CD14-positive monocyte (primary cell): Measurements from ENCODE around the gene PHRF1. TPM values are rescaled to one million over a fixed set of nuclear protein-coding genes. Genes with fewer than 3 reads are reported as not detected.

Experiments
- DNase-seq, 3 donors: peaks; one replicate each; pipeline ENCODE4 v3.0.0-alpha.2; 2011 to 2022
- H2AFZ ChIP-seq: 2 replicates; pipeline ENCODE4 v1.6.0; 2012; ENCODE audit warnings: mild to moderate bottlenecking, low read depth, low read length, inconsistent platforms; ENCODE audit not compliant: insufficient read depth, poor library complexity, severe bottlenecking
- H3K27ac ChIP-seq, 2 donors: 1 replicate in 1 of 2; 2 replicates in 1 of 2; pipeline ENCODE4 v1.5.1; 2012 to 2013; ENCODE audit warnings: low read length in 2 of 2, control low read depth in 1 of 2, inconsistent platforms in 1 of 2, low read depth in 1 of 2, mild to moderate bottlenecking in 1 of 2
- H3K27me3 ChIP-seq, 2 donors: one replicate each; pipeline versions ENCODE4 v1.6.0 to v1.6.1; 2011 to 2013; ENCODE audit warnings: low read length in 2 of 2; ENCODE audit not compliant: control insufficient read depth in 2 of 2, insufficient read depth in 2 of 2
- H3K36me3 ChIP-seq, 2 donors: replicated peaks in 1 of 2; 1 replicate in 1 of 2; 2 replicates in 1 of 2; pipeline versions ENCODE4 v1.5.1 to v1.6.1; 2012 to 2013; ENCODE audit warnings: low read length in 2 of 2, control low read depth in 1 of 2, inconsistent platforms in 1 of 2, mild to moderate bottlenecking in 1 of 2; ENCODE audit not compliant: insufficient read depth in 2 of 2, control insufficient read depth in 1 of 2
- H3K4me1 ChIP-seq, 2 donors: 1 replicate in 1 of 2; 2 replicates in 1 of 2; pipeline versions ENCODE4 v1.5.1 to v1.6.1; 2012 to 2013; ENCODE audit warnings: low read length in 2 of 2, control low read depth in 1 of 2, inconsistent platforms in 1 of 2, mild to moderate bottlenecking in 1 of 2, moderate library complexity in 1 of 2; ENCODE audit not compliant: insufficient read depth in 2 of 2, control insufficient read depth in 1 of 2
- H3K4me2 ChIP-seq: replicated peaks from 2 replicates; pipeline ENCODE3; 2012; ENCODE audit warnings: low read length, moderate library complexity, mild to moderate bottlenecking; ENCODE audit not compliant: poor library complexity, severe bottlenecking; ENCODE audit errors: extremely low read depth
- H3K4me3 ChIP-seq, 3 experiments: fragments of 200-600 bp in 1 of 3; sonication (generic) in 1 of 3; replicated peaks in 1 of 3; 1 replicate in 2 of 3; 2 replicates in 1 of 3; pipeline ENCODE4 v1.5.1; 2011 to 2013; ENCODE audit warnings: low read length in 3 of 3, mild to moderate bottlenecking in 3 of 3, control low read depth in 2 of 3, low read depth in 2 of 3, inconsistent platforms in 1 of 3, moderate library complexity in 1 of 3
- H3K79me2 ChIP-seq: 2 replicates; pipeline ENCODE4 v1.6.0; 2012; ENCODE audit warnings: mild to moderate bottlenecking, control low read depth, inconsistent platforms, low read length, moderate library complexity; ENCODE audit not compliant: insufficient read depth
- H3K9ac ChIP-seq: 2 replicates; pipeline ENCODE4 v1.6.0; 2017; ENCODE audit warnings: low read length, mild to moderate bottlenecking; ENCODE audit not compliant: insufficient read depth, poor library complexity, severe bottlenecking
- H3K9me3 ChIP-seq, 2 donors: replicated peaks in 1 of 2; 1 replicate in 1 of 2; 2 replicates in 1 of 2; pipeline versions ENCODE4 v1.5.1 to v1.6.1; 2012 to 2013; ENCODE audit warnings: low read length in 2 of 2, control low read depth in 1 of 2; ENCODE audit not compliant: control insufficient read depth in 1 of 2, insufficient read depth in 1 of 2
- H4K20me1 ChIP-seq: 2 replicates; pipeline ENCODE4 v1.6.0; 2012; ENCODE audit warnings: mild to moderate bottlenecking, low read length, control low read depth, moderate library complexity; ENCODE audit not compliant: insufficient read depth
- H3K27ac Mint-ChIP-seq, 7 donors: one replicate each; pipeline ENCODE4 v1.8.0; 2020; ENCODE audit warnings: mild to moderate bottlenecking in 7 of 7, mixed read lengths in 7 of 7, moderate library complexity in 6 of 7, inconsistent platforms in 2 of 7
- H3K27me3 Mint-ChIP-seq, 3 donors: one replicate each; pipeline ENCODE4 v1.8.0; 2021 to 2022; ENCODE audit warnings: low read depth in 3 of 3, mild to moderate bottlenecking in 3 of 3, mixed read lengths in 3 of 3, moderate library complexity in 3 of 3, inconsistent platforms in 1 of 3
- H3K36me3 Mint-ChIP-seq, 2 donors: one replicate each; pipeline ENCODE4 v1.8.0; 2020; ENCODE audit warnings: mixed read lengths in 2 of 2, inconsistent platforms in 1 of 2, mild to moderate bottlenecking in 1 of 2
- H3K4me1 Mint-ChIP-seq: one replicate; pipeline ENCODE4 v1.8.0; 2020; ENCODE audit warnings: mild to moderate bottlenecking, mixed read lengths
- H3K4me3 Mint-ChIP-seq, 2 donors: one replicate each; pipeline ENCODE4 v1.8.0; 2020; ENCODE audit warnings: mild to moderate bottlenecking in 2 of 2, mixed read lengths in 2 of 2, moderate library complexity in 1 of 2
- H3K9me3 Mint-ChIP-seq, 7 donors: one replicate each; pipeline ENCODE4 v1.8.0; 2020 to 2022; ENCODE audit warnings: mixed read lengths in 7 of 7, mild to moderate bottlenecking in 6 of 7, moderate library complexity in 6 of 7, inconsistent platforms in 2 of 7
- CTCF ChIP-seq: fragments of 200-600 bp; IDR thresholded peaks from one replicate; pipeline ENCODE4 v1.8.0; 2022; ENCODE audit warnings: antibody characterized with exemption, mild to moderate bottlenecking
- WGBS: methylation state at CpG from one replicate; pipeline ENCODE4 v1.1.5; 2013; ENCODE audit warnings: missing lambda C conversion rate; ENCODE audit not compliant: insufficient coverage; 5-methylcytosine and 5-hydroxymethylcytosine counted together
- intact Hi-C, 2 donors: fragments of 100-400 bp; cut with micrococcal nuclease; formaldehyde crosslinking; loops; one replicate each; pipeline versions ENCODE4 v1.15.0 to v1.15.1; 2023
- polyA plus RNA-seq, 3 donors: library from polyadenylated mRNA; depleted of rRNA in 1 of 3; unstranded in 2 of 3; stranded (reverse) in 1 of 3; fragments of 300-500 nt in 2 of 3; fragments of >200 nt in 1 of 3; fragmentation: Illumina TruSeq in 2 of 3; gene quantifications; 1 replicate in 2 of 3; 2 replicates in 1 of 3; pipeline ENCODE4 v1.2.3, GENCODE V29; 2012 to 2021

Gene PHRF1
- polyA plus RNA-seq, 3 donors = 1.3 to 11.1 (median 3.3) TPM

- peak overlapping the region in 1 of 7 donors; percentile 13 for H3K27ac Mint-ChIP-seq
- H3K36me3 Mint-ChIP-seq = peaks cover 0 to 2% of the 10 kb centered on the region in 2 donors
- no peaks in the 10 kb centered on the region for H3K36me3 ChIP-seq
- H3K27me3 Mint-ChIP-seq = peaks cover 8 to 43% (median 22%) of the 10 kb centered on the region in 3 donors
- H2AFZ ChIP-seq = no peak overlapping the region
- H3K4me3 ChIP-seq = no peak overlapping the region
- H3K9ac ChIP-seq = no peak overlapping the region
- DNase-seq = no peak
- WGBS = 95% methylated on average over 12 of the region's 12 CpGs
- intact Hi-C loops = no loop called here
- H4K20me1 ChIP-seq = no peaks in the 10 kb centered on the region
- H3K9me3 ChIP-seq = peaks cover 0 to 3% of the 10 kb centered on the region in 2 donors
- peaks cover 0 to 6% (median 1%) of the 10 kb centered on the region in 7 donors for H3K9me3 Mint-ChIP-seq
- no peaks in the 10 kb centered on the region for H3K79me2 ChIP-seq
- TF ChIP-seq CTCF = no peak
- H3K27me3 ChIP-seq = peaks cover 4 to 29% of the 10 kb centered on the region in 2 donors
- peaks cover 2 to 19% of the 10 kb centered on the region in 2 donors for H3K4me1 ChIP-seq
- no peak overlapping the region for H3K27ac ChIP-seq
- no peak overlapping the region for H3K4me2 ChIP-seq
- no peak overlapping the region for H3K4me3 Mint-ChIP-seq
- peaks cover 4% of the 10 kb centered on the region for H3K4me1 Mint-ChIP-seq
These were observed 24.7 kb upstream of the PHRF1 start for GRCh38 chr11:551596-551995.

GRCh38 chr11:553083-553987 lies 22.9 kb upstream of the PHRF1 start:
- WGBS = 93% methylated on average over 21 of the region's 27 CpGs
- H3K27me3 ChIP-seq = peaks cover 4 to 46% of the 10 kb centered on the region in 2 donors
- H3K36me3 ChIP-seq = no peaks in the 10 kb centered on the region
- DNase-seq = no peak
- TF ChIP-seq CTCF = no peak
- peaks cover 0 to 2% of the 10 kb centered on the region in 2 donors for H3K36me3 Mint-ChIP-seq
- no peak overlapping the region for H3K27ac Mint-ChIP-seq
- no peak overlapping the region for H3K4me3 ChIP-seq
- H3K4me3 Mint-ChIP-seq = peak overlapping the region in 1 of 2 donors; percentile 21
- H2AFZ ChIP-seq = no peak overlapping the region
- peaks cover 25 to 58% (median 38%) of the 10 kb centered on the region in 3 donors for H3K27me3 Mint-ChIP-seq
- H4K20me1 ChIP-seq = no peaks in the 10 kb centered on the region
- H3K9me3 Mint-ChIP-seq = peaks cover 0 to 10% (median 0%) of the 10 kb centered on the region in 7 donors
- no peak overlapping the region for H3K4me2 ChIP-seq
- intact Hi-C loops = loop anchor here in 1 of 2 donors (2.0 kb wide), 1 partner anchor 169 kb away; no protein-coding TSS in a partner anchor
- peaks cover 4% of the 10 kb centered on the region for H3K4me1 Mint-ChIP-seq
- H3K79me2 ChIP-seq = no peaks in the 10 kb centered on the region
- peaks cover 2 to 19% of the 10 kb centered on the region in 2 donors for H3K4me1 ChIP-seq
- no peak overlapping the region for H3K9ac ChIP-seq
- H3K9me3 ChIP-seq = peaks cover 0 to 8% of the 10 kb centered on the region in 2 donors
- no peak overlapping the region for H3K27ac ChIP-seq
